ENCODE results near the gene EPS8L3.
A peak's percentile ranks its signal among the peaks of the same experiment; 100 is the strongest.

The EPS8L3 gene

GRCh38 chr1:109786112-109786480, 22.4 kb upstream of the EPS8L3 start:
- Histone ChIP-seq H4K20me1 (no peaks in the 10 kb centered on the region), H3K27ac (peak overlapping the region in 4 of 11 experiments; percentile 3 to 93 (median 24); a peak in 5 of 22 replicates), H3K4me2 (peak overlapping the region in 7 of 11 experiments; percentile 14 to 96 (median 49); a peak in 14 of 22 replicates), H3K9ac (no peak overlapping the region; a peak in 1 of 22 replicates), H3K4me1 (peaks cover 29 to 54% (median 48%) of the 10 kb centered on the region in 10 experiments), H3K36me3 (no peaks in the 10 kb centered on the region; a peak in 1 of 22 replicates), H3K4me3 (no peak overlapping the region), H3K27me3 (no peaks in the 10 kb centered on the region), H3K9me3 (replicated peaks in 1 of 11) (peaks cover 2 to 4% (median 3%) of the 10 kb centered on the region in 11 experiments; a peak in 18 of 22 replicates)
- no peak for TF ChIP-seq Cebpa-rat (IDR thresholded peaks at IDR 0.05)

- H3K9ac ChIP-seq: no peak overlapping the region
- H3K27ac ChIP-seq: peak overlapping the region in 3 of 11 experiments; percentile 3 to 93 (median 38); a peak in 3 of 22 replicates
- no peaks in the 10 kb centered on the region for H4K20me1 ChIP-seq
- H3K4me1 ChIP-seq: peaks cover 24 to 48% (median 43%) of the 10 kb centered on the region in 10 experiments
- peak overlapping the region in 3 of 11 experiments; percentile 33 to 95 (median 49); a peak in 5 of 22 replicates for H3K4me2 ChIP-seq
- TF ChIP-seq Cebpa-rat (IDR thresholded peaks at IDR 0.05): no peak
- no peaks in the 10 kb centered on the region for H3K27me3 ChIP-seq
- no peaks in the 10 kb centered on the region; a peak in 1 of 22 replicates for H3K36me3 ChIP-seq
- H3K9me3 ChIP-seq (replicated peaks in 1 of 11): peaks cover 6 to 9% (median 9%) of the 10 kb centered on the region in 11 experiments; a peak in 19 of 22 replicates
- no peak overlapping the region for H3K4me3 ChIP-seq
Observed at GRCh38 chr1:109785446-109786111, 21.9 kb upstream of the EPS8L3 start.

- Histone ChIP-seq H3K27me3 (no peaks in the 10 kb centered on the region), H3K4me2 (no peak overlapping the region), H4K20me1 (no peaks in the 10 kb centered on the region), H3K4me1 (peaks cover 15 to 40% (median 34%) of the 10 kb centered on the region in 10 experiments), H3K36me3 (no peaks in the 10 kb centered on the region; a peak in 1 of 22 replicates), H3K4me3 (no peak overlapping the region), H3K9ac (no peak overlapping the region), H3K9me3 (replicated peaks in 1 of 11) (peaks cover 6 to 17% (median 13%) of the 10 kb centered on the region in 11 experiments; a peak in 19 of 22 replicates), H3K27ac (peak overlapping the region in 2 of 11 experiments; percentile 21 to 93; a peak in 2 of 22 replicates)
- TF ChIP-seq Cebpa-rat (IDR thresholded peaks at IDR 0.05): no peak
Observed at GRCh38 chr1:109784551-109785252, 21.0 kb upstream of the EPS8L3 start.

GRCh38 chr1:109783436-109783835, 19.7 kb upstream of the EPS8L3 start:
- Histone ChIP-seq H3K36me3 (no peaks in the 10 kb centered on the region; a peak in 1 of 22 replicates), H3K9me3 (replicated peaks in 1 of 11) (peaks cover 6 to 18% (median 13%) of the 10 kb centered on the region in 11 experiments; a peak in 19 of 22 replicates), H3K4me1 (peaks cover 3 to 27% (median 22%) of the 10 kb centered on the region in 10 experiments; a peak in 18 of 20 replicates), H3K27ac (peak overlapping the region in 5 of 11 experiments; percentile 15 to 53 (median 29); a peak in 4 of 22 replicates), H3K4me2 (no peak overlapping the region), H4K20me1 (no peaks in the 10 kb centered on the region), H3K4me3 (no peak overlapping the region), H3K9ac (no peak overlapping the region), H3K27me3 (no peaks in the 10 kb centered on the region)
- no peak for TF ChIP-seq Cebpa-rat (IDR thresholded peaks at IDR 0.05)

- peaks cover 6 to 18% (median 13%) of the 10 kb centered on the region in 11 experiments; a peak in 19 of 22 replicates for H3K9me3 ChIP-seq (replicated peaks in 1 of 11)
- H3K4me1 ChIP-seq: peaks cover 0 to 25% (median 18%) of the 10 kb centered on the region in 10 experiments; a peak in 14 of 20 replicates
- TF ChIP-seq Cebpa-rat (IDR thresholded peaks at IDR 0.05): no peak
- H4K20me1 ChIP-seq: no peaks in the 10 kb centered on the region
- no peak overlapping the region for H3K9ac ChIP-seq
- no peaks in the 10 kb centered on the region for H3K27me3 ChIP-seq
- H3K4me2 ChIP-seq: no peak overlapping the region
- H3K36me3 ChIP-seq: no peaks in the 10 kb centered on the region; a peak in 1 of 22 replicates
- peak overlapping the region in 2 of 11 experiments; percentile 30 to 53; a peak in 1 of 22 replicates for H3K27ac ChIP-seq
- H3K4me3 ChIP-seq: no peak overlapping the region
Observed at GRCh38 chr1:109782927-109783326, 19.2 kb upstream of the EPS8L3 start.

GRCh38 chr1:109782514-109782913, 18.8 kb upstream of the EPS8L3 start:
- no peak for TF ChIP-seq Cebpa-rat (IDR thresholded peaks at IDR 0.05)
- no peaks in the 10 kb centered on the region for H3K27me3 ChIP-seq
- peaks cover 6 to 18% (median 13%) of the 10 kb centered on the region in 11 experiments; a peak in 19 of 22 replicates for H3K9me3 ChIP-seq (replicated peaks in 1 of 11)
- no peak overlapping the region for H3K4me3 ChIP-seq
- H4K20me1 ChIP-seq: no peaks in the 10 kb centered on the region
- peaks cover 0 to 25% (median 15%) of the 10 kb centered on the region in 10 experiments; a peak in 17 of 20 replicates for H3K4me1 ChIP-seq
- no peaks in the 10 kb centered on the region; a peak in 1 of 22 replicates for H3K36me3 ChIP-seq
- no peak overlapping the region for H3K9ac ChIP-seq
- H3K4me2 ChIP-seq: no peak overlapping the region
- 0 out of 22 replicates have a peak overlapping the region, but pooled peaks of 1 of the 11 experiments have one; percentile 30 for H3K27ac ChIP-seq

GRCh38 chr1:109781806-109782205, 18.1 kb upstream of the EPS8L3 start:
- Histone ChIP-seq H4K20me1 (no peaks in the 10 kb centered on the region), H3K27ac (no peak overlapping the region), H3K4me3 (no peak overlapping the region), H3K36me3 (no peaks in the 10 kb centered on the region; a peak in 1 of 22 replicates), H3K9ac (no peak overlapping the region), H3K4me2 (no peak overlapping the region), H3K9me3 (replicated peaks in 1 of 11) (peaks cover 6 to 18% (median 13%) of the 10 kb centered on the region in 11 experiments; a peak in 19 of 22 replicates), H3K27me3 (no peaks in the 10 kb centered on the region), H3K4me1 (peaks cover 0 to 26% (median 17%) of the 10 kb centered on the region in 10 experiments; a peak in 17 of 20 replicates)
- no peak for TF ChIP-seq Cebpa-rat (IDR thresholded peaks at IDR 0.05)

- peaks cover 0 to 18% (median 12%) of the 10 kb centered on the region in 10 experiments; a peak in 16 of 20 replicates for H3K4me1 ChIP-seq
- no peak overlapping the region for H3K4me3 ChIP-seq
- TF ChIP-seq Cebpa-rat (IDR thresholded peaks at IDR 0.05): no peak
- no peak overlapping the region for H3K9ac ChIP-seq
- no peak overlapping the region for H3K4me2 ChIP-seq
- no peaks in the 10 kb centered on the region for H3K27me3 ChIP-seq
- no peaks in the 10 kb centered on the region for H4K20me1 ChIP-seq
- H3K36me3 ChIP-seq: no peaks in the 10 kb centered on the region; a peak in 1 of 22 replicates
- H3K27ac ChIP-seq: no peak overlapping the region
- peaks cover 6 to 18% (median 13%) of the 10 kb centered on the region in 11 experiments; a peak in 19 of 22 replicates for H3K9me3 ChIP-seq (replicated peaks in 1 of 11)
Observed at GRCh38 chr1:109780982-109781381, 17.3 kb upstream of the EPS8L3 start.
